Thyroid gland (tissue), 4 donors: Measurements from ENCODE around the gene MAP3K9. TPM values are rescaled to one million over a fixed set of nuclear protein-coding genes. Genes with fewer than 3 reads are reported as not detected.

Source experiments
- DNase-seq, 2 donors: peaks; one replicate each; pipeline ENCODE4 v3.0.0-alpha.2; 2019
- H3K27ac ChIP-seq, 3 donors: fragments of 200-600 bp; sonication (generic); 1 replicate in 2 of 3; 2 replicates in 1 of 3; pipeline ENCODE4 v1.5.1; 2016 to 2019; ENCODE audit warnings: mild to moderate bottlenecking in 1 of 3, moderate library complexity in 1 of 3
- H3K27me3 ChIP-seq: fragments of 200-600 bp; sonication (generic); one replicate; pipeline ENCODE4 v1.5.1; 2019
- H3K36me3 ChIP-seq, 2 donors: fragments of 200-600 bp; sonication (generic); one replicate each; pipeline ENCODE4 v1.5.1; 2016 to 2019
- H3K4me1 ChIP-seq, 2 donors: fragments of 200-600 bp; sonication (generic); one replicate each; pipeline ENCODE4 v1.5.1; 2017 to 2019
- H3K4me3 ChIP-seq, 3 donors: fragments of 200-600 bp; sonication (generic); replicated peaks in 1 of 3; 1 replicate in 2 of 3; 2 replicates in 1 of 3; pipeline ENCODE4 v1.5.1; 2016; ENCODE audit warnings: mild to moderate bottlenecking in 1 of 3
- H3K9me3 ChIP-seq: fragments of 200-600 bp; sonication (generic); one replicate; pipeline ENCODE4 v1.5.1; 2017
- CTCF ChIP-seq, 6 experiments: fragments of 200-600 bp in 3 of 6; fragments of 450-650 bp in 3 of 6; sonication (generic) in 3 of 6; IDR thresholded peaks; one replicate each; pipeline ENCODE4 v1.5.1; 2016 to 2019; ENCODE audit warnings: antibody characterized with exemption in 6 of 6, mild to moderate bottlenecking in 2 of 6, inconsistent platforms in 1 of 6, moderate library complexity in 1 of 6
- POLR2A ChIP-seq, 2 donors: fragments of 450-650 bp; IDR thresholded peaks; one replicate each; pipeline ENCODE4 v1.6.1; 2017; ENCODE audit warnings: antibody characterized with exemption in 2 of 2, mild to moderate bottlenecking in 2 of 2, moderate library complexity in 1 of 2
- WGBS, 2 donors: methylation state at CpG; one replicate each; pipeline ENCODE4 v1.1.5; 2017; 5-methylcytosine and 5-hydroxymethylcytosine counted together
- intact Hi-C: fragments of 100-400 bp; cut with DNase I; formaldehyde crosslinking; loops from one replicate; pipeline ENCODE4 v1.15.1; 2023
- total RNA-seq, 4 donors: library from RNA; depleted of rRNA; stranded (reverse); fragments of >200 nt; gene quantifications; one replicate each; pipeline ENCODE4 v1.2.3, GENCODE V29; 2016

The MAP3K9 gene
- total RNA-seq, 4 donors from 2014 or later = 7.7 to 19.7 (median 11.9) TPM

DNA sequence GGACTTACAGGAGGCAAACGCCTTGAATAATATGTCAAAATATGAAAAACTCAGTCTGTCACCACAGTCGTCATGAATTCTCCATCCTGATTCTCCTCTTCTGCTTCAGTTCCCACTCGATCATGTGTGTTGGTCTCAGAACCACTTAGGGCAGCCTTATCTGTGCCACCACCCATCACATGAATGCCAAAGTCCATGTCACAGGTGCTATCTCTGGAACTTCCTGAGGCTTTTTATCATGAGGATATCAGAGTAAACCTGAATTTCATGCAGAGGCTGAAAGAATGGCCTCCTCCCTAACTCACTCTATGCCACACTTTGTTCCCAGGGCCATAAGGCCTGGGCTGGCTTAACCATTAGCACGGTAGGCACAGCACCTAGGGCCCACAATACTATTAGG lies 28.8 kb upstream of the MAP3K9 start:
- Histone ChIP-seq H3K9me3 (no peaks in the 10 kb centered on the region), H3K27ac (no peak overlapping the region), H3K36me3 (no peaks in the 10 kb centered on the region), H3K4me3 (no peak overlapping the region), H3K4me1 (no peaks in the 10 kb centered on the region), H3K27me3 (no peaks in the 10 kb centered on the region)
- TF ChIP-seq POLR2A (IDR thresholded peaks at IDR 0.05) (no peak), CTCF (IDR thresholded peaks at IDR 0.05) (no peak)
- WGBS, 2 donors = 89 to 93% methylated on average over 4 of the region's 4 CpGs
- DNase-seq = no peak
- intact Hi-C loops = no loop called here

DNA sequence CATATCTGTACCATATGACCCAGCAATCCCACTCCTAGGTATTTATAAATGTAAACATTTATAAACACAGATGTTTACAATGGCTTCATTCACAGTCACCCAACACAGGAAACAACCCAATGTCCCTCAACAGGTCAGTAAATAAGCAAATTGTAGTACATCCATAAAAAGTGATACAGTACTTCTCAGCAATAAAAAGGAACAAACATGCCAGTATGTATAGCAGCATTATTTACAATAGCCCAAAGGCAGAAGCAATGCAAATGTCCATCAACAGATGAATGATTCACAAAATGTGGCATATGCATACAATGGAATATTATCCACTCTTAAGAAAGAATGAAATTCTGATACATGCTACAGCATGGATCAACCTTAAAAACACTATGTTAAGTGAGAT lies 27.6 kb upstream of the MAP3K9 start:
- H3K36me3 ChIP-seq = no peaks in the 10 kb centered on the region
- H3K9me3 ChIP-seq = no peaks in the 10 kb centered on the region
- no peak overlapping the region for H3K27ac ChIP-seq
- no peak overlapping the region for H3K4me3 ChIP-seq
- no peaks in the 10 kb centered on the region for H3K27me3 ChIP-seq
- intact Hi-C loops = no loop called here
- no peak for TF ChIP-seq POLR2A (IDR thresholded peaks at IDR 0.05)
- no peak for TF ChIP-seq CTCF (IDR thresholded peaks at IDR 0.05)
- H3K4me1 ChIP-seq = no peaks in the 10 kb centered on the region
- no peak for DNase-seq

- no peaks in the 10 kb centered on the region for H3K27me3 ChIP-seq
- intact Hi-C loops = no loop called here
- DNase-seq = no peak
- H3K4me1 ChIP-seq = peaks cover 0 to 9% of the 10 kb centered on the region in 2 donors
- no peaks in the 10 kb centered on the region for H3K9me3 ChIP-seq
- TF ChIP-seq CTCF (IDR thresholded peaks at IDR 0.05) (no peak), POLR2A (IDR thresholded peaks at IDR 0.05) (no peak)
- WGBS, 2 donors = 97 to 99% methylated on average over 5 of the region's 5 CpGs
- no peak overlapping the region for H3K4me3 ChIP-seq
- no peak overlapping the region for H3K27ac ChIP-seq
- H3K36me3 ChIP-seq = no peaks in the 10 kb centered on the region
Observed at GRCh38 chr14:70833884-70834283, 24.6 kb upstream of the MAP3K9 start.

GRCh38 chr14:70832561-70833305 lies 23.4 kb upstream of the MAP3K9 start:
- Histone ChIP-seq H3K4me1 (peaks cover 0 to 9% of the 10 kb centered on the region in 2 donors), H3K9me3 (no peaks in the 10 kb centered on the region), H3K36me3 (no peaks in the 10 kb centered on the region), H3K27ac (no peak overlapping the region), H3K27me3 (no peaks in the 10 kb centered on the region), H3K4me3 (no peak overlapping the region)
- 73 to 79% methylated on average over 16 of the region's 16 CpGs for WGBS, 2 donors
- TF ChIP-seq CTCF (IDR thresholded peaks at IDR 0.05) (no peak), POLR2A (IDR thresholded peaks at IDR 0.05) (no peak)
- intact Hi-C loops = no loop called here
- no peak for DNase-seq

- no peak for DNase-seq
- no peak for TF ChIP-seq POLR2A (IDR thresholded peaks at IDR 0.05)
- no peak for TF ChIP-seq CTCF (IDR thresholded peaks at IDR 0.05)
- peaks cover 0 to 9% of the 10 kb centered on the region in 2 donors for H3K4me1 ChIP-seq
- H3K27me3 ChIP-seq = no peaks in the 10 kb centered on the region
- no peak overlapping the region for H3K27ac ChIP-seq
- no peaks in the 10 kb centered on the region for H3K36me3 ChIP-seq
- intact Hi-C loops = no loop called here
- 59 to 76% methylated on average over 5 of the region's 5 CpGs for WGBS, 2 donors
- H3K9me3 ChIP-seq = no peaks in the 10 kb centered on the region
- H3K4me3 ChIP-seq = no peak overlapping the region
Observed at GRCh38 chr14:70830998-70831781, 21.9 kb upstream of the MAP3K9 start.
